ENCODE results near the gene SLC38A4.

SLC38A4 gene

GRCh38 chr12:46798648-46799047, 27.1 kb downstream of the SLC38A4 start:
- no peak overlapping the region for H3K4me3 Mint-ChIP-seq
- no peaks in the 10 kb centered on the region for H3K4me1 Mint-ChIP-seq
- no peak overlapping the region for H3K27ac Mint-ChIP-seq
- no peaks in the 10 kb centered on the region for H3K9me3 Mint-ChIP-seq
- H3K36me3 Mint-ChIP-seq = no peaks in the 10 kb centered on the region
- no peaks in the 10 kb centered on the region for H3K27me3 Mint-ChIP-seq
- no peak for ATAC-seq

GRCh38 chr12:46798056-46798455, 27.7 kb downstream of the SLC38A4 start:
- no peaks in the 10 kb centered on the region for H3K4me1 Mint-ChIP-seq
- H3K4me3 Mint-ChIP-seq = no peak overlapping the region
- H3K9me3 Mint-ChIP-seq = no peaks in the 10 kb centered on the region
- H3K27me3 Mint-ChIP-seq = no peaks in the 10 kb centered on the region
- H3K36me3 Mint-ChIP-seq = no peaks in the 10 kb centered on the region
- no peak overlapping the region for H3K27ac Mint-ChIP-seq
- no peak for ATAC-seq

GRCh38 chr12:46795988-46796387, 29.8 kb downstream of the SLC38A4 start:
- no peaks in the 10 kb centered on the region for H3K9me3 Mint-ChIP-seq
- ATAC-seq = no peak
- H3K4me1 Mint-ChIP-seq = no peaks in the 10 kb centered on the region
- H3K36me3 Mint-ChIP-seq = no peaks in the 10 kb centered on the region
- H3K27ac Mint-ChIP-seq = no peak overlapping the region
- H3K4me3 Mint-ChIP-seq = no peak overlapping the region
- no peaks in the 10 kb centered on the region for H3K27me3 Mint-ChIP-seq

- Mint-ChIP-seq H3K27me3 (no peaks in the 10 kb centered on the region), H3K9me3 (no peaks in the 10 kb centered on the region), H3K4me1 (no peaks in the 10 kb centered on the region), H3K36me3 (no peaks in the 10 kb centered on the region), H3K27ac (no peak overlapping the region), H3K4me3 (no peak overlapping the region)
- ATAC-seq = peak; percentile 48
Measured at GRCh38 chr12:46794593-46795190, 31.1 kb downstream of the SLC38A4 start.

- Mint-ChIP-seq H3K4me3 (no peak overlapping the region), H3K36me3 (no peaks in the 10 kb centered on the region), H3K27me3 (no peaks in the 10 kb centered on the region), H3K27ac (no peak overlapping the region), H3K9me3 (no peaks in the 10 kb centered on the region), H3K4me1 (no peaks in the 10 kb centered on the region)
- no peak for ATAC-seq
Measured at GRCh38 chr12:46792925-46793324, 32.9 kb downstream of the SLC38A4 start.

GRCh38 chr12:46790066-46790465, 35.7 kb downstream of the SLC38A4 start:
- Mint-ChIP-seq H3K9me3 (no peaks in the 10 kb centered on the region), H3K4me3 (no peak overlapping the region), H3K36me3 (no peaks in the 10 kb centered on the region), H3K4me1 (no peaks in the 10 kb centered on the region), H3K27ac (no peak overlapping the region), H3K27me3 (no peaks in the 10 kb centered on the region)
- ATAC-seq = no peak

GRCh38 chr12:46788072-46788887, 37.5 kb downstream of the SLC38A4 start:
- Mint-ChIP-seq H3K27ac (no peak overlapping the region), H3K4me3 (no peak overlapping the region), H3K36me3 (no peaks in the 10 kb centered on the region), H3K9me3 (no peaks in the 10 kb centered on the region), H3K4me1 (no peaks in the 10 kb centered on the region), H3K27me3 (no peaks in the 10 kb centered on the region)
- ATAC-seq = no peak

GRCh38 chr12:46787496-46788055, 38.2 kb downstream of the SLC38A4 start:
- no peak overlapping the region for H3K4me3 Mint-ChIP-seq

GRCh38 chr12:46786774-46787173, 39.0 kb downstream of the SLC38A4 start:
- ATAC-seq = no peak
- no peak overlapping the region for H3K4me3 Mint-ChIP-seq
- no peaks in the 10 kb centered on the region for H3K9me3 Mint-ChIP-seq
- no peaks in the 10 kb centered on the region for H3K4me1 Mint-ChIP-seq
- H3K27me3 Mint-ChIP-seq = no peaks in the 10 kb centered on the region
- no peaks in the 10 kb centered on the region for H3K36me3 Mint-ChIP-seq
- H3K27ac Mint-ChIP-seq = no peak overlapping the region

More at GRCh38 chr12:46787496-46788055, 38.2 kb downstream of the SLC38A4 start:
- Mint-ChIP-seq H3K9me3 (no peaks in the 10 kb centered on the region), H3K4me1 (no peaks in the 10 kb centered on the region), H3K27me3 (no peaks in the 10 kb centered on the region), H3K27ac (no peak overlapping the region), H3K36me3 (no peaks in the 10 kb centered on the region)
- no peak for ATAC-seq

- no peak overlapping the region for H3K27ac Mint-ChIP-seq
- H3K36me3 Mint-ChIP-seq = no peaks in the 10 kb centered on the region
- H3K4me1 Mint-ChIP-seq = no peaks in the 10 kb centered on the region
- ATAC-seq = no peak
- H3K4me3 Mint-ChIP-seq = no peak overlapping the region
- H3K27me3 Mint-ChIP-seq = no peaks in the 10 kb centered on the region
- no peaks in the 10 kb centered on the region for H3K9me3 Mint-ChIP-seq
Measured at GRCh38 chr12:46785382-46785781, 40.4 kb downstream of the SLC38A4 start.

GRCh38 chr12:46783871-46784270, 41.9 kb downstream of the SLC38A4 start:
- Mint-ChIP-seq H3K4me3 (no peak overlapping the region), H3K9me3 (no peaks in the 10 kb centered on the region), H3K4me1 (no peaks in the 10 kb centered on the region), H3K27ac (no peak overlapping the region), H3K27me3 (no peaks in the 10 kb centered on the region), H3K36me3 (no peaks in the 10 kb centered on the region)
- no peak for ATAC-seq

- Mint-ChIP-seq H3K9me3 (no peaks in the 10 kb centered on the region), H3K4me3 (no peak overlapping the region), H3K4me1 (no peaks in the 10 kb centered on the region), H3K36me3 (no peaks in the 10 kb centered on the region), H3K27ac (no peak overlapping the region), H3K27me3 (no peaks in the 10 kb centered on the region)
- ATAC-seq = no peak
Measured at GRCh38 chr12:46779879-46780278, 45.9 kb downstream of the SLC38A4 start.

GRCh38 chr12:46779063-46779462, 46.7 kb downstream of the SLC38A4 start:
- no peak overlapping the region for H3K4me3 Mint-ChIP-seq
- no peaks in the 10 kb centered on the region for H3K27me3 Mint-ChIP-seq
- no peaks in the 10 kb centered on the region for H3K9me3 Mint-ChIP-seq
- no peaks in the 10 kb centered on the region for H3K36me3 Mint-ChIP-seq
- H3K4me1 Mint-ChIP-seq = no peaks in the 10 kb centered on the region
- ATAC-seq = no peak
- no peak overlapping the region for H3K27ac Mint-ChIP-seq

GRCh38 chr12:46778415-46778814, 47.4 kb downstream of the SLC38A4 start:
- H3K27ac Mint-ChIP-seq = no peak overlapping the region
- no peaks in the 10 kb centered on the region for H3K27me3 Mint-ChIP-seq
- no peak for ATAC-seq
- H3K4me1 Mint-ChIP-seq = no peaks in the 10 kb centered on the region
- no peaks in the 10 kb centered on the region for H3K9me3 Mint-ChIP-seq
- H3K36me3 Mint-ChIP-seq = no peaks in the 10 kb centered on the region
- no peak overlapping the region for H3K4me3 Mint-ChIP-seq

- ATAC-seq = no peak
- Mint-ChIP-seq H3K4me3 (no peak overlapping the region), H3K9me3 (no peaks in the 10 kb centered on the region), H3K27ac (no peak overlapping the region), H3K36me3 (no peaks in the 10 kb centered on the region), H3K4me1 (no peaks in the 10 kb centered on the region), H3K27me3 (no peaks in the 10 kb centered on the region)
Measured at GRCh38 chr12:46777587-46777986, 48.2 kb downstream of the SLC38A4 start.

- no peaks in the 10 kb centered on the region for H3K9me3 Mint-ChIP-seq
- no peaks in the 10 kb centered on the region for H3K27me3 Mint-ChIP-seq
- no peak overlapping the region for H3K4me3 Mint-ChIP-seq
- no peak overlapping the region for H3K27ac Mint-ChIP-seq
- ATAC-seq = no peak
- H3K4me1 Mint-ChIP-seq = no peaks in the 10 kb centered on the region
- no peaks in the 10 kb centered on the region for H3K36me3 Mint-ChIP-seq
Measured at GRCh38 chr12:46775796-46776195, 50.0 kb downstream of the SLC38A4 start.
